Gastroesophageal sphincter (tissue), 3 donors: ENCODE results near the gene ZNF511.

ENCODE experiments used
- POLR2AphosphoS5 ChIP-seq: sonication (generic); formaldehyde crosslinking; IDR thresholded peaks from one replicate; pipeline ENCODE4 v1.6.1; 2017; ENCODE audit warnings: antibody characterized with exemption
- TF ChIP-seq, protein P1 (sequence below), 4 experiments: fragments of 200-600 bp in 2 of 4; fragments of 450-650 bp in 2 of 4; sonication (generic) in 1 of 4; IDR thresholded peaks; one replicate each; pipeline ENCODE4 v1.5.1; 2017 to 2019; ENCODE audit warnings: antibody characterized with exemption in 4 of 4, mild to moderate bottlenecking in 2 of 4, moderate library complexity in 2 of 4

DNA sequence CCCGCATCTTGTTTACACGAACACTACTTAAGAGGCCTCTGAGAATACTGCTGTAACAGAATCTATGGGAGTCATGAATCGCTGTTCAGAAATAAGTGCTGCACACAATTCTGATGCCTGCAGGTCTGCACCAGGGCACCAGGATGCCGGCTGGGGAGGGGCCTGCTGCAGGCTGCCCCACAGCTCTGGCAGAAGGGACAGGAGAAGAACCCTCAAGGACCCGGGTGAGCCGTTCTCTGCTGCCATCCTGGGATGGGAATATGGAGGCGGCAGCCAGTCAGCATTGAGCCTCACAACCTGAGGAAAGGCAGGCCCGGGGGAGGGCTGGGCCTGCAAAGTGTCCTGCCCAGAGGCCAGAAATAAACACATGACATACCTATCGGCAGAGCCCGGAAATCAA, 11.2 kb upstream of the ZNF511 start:
- TF ChIP-seq, protein P1, sequence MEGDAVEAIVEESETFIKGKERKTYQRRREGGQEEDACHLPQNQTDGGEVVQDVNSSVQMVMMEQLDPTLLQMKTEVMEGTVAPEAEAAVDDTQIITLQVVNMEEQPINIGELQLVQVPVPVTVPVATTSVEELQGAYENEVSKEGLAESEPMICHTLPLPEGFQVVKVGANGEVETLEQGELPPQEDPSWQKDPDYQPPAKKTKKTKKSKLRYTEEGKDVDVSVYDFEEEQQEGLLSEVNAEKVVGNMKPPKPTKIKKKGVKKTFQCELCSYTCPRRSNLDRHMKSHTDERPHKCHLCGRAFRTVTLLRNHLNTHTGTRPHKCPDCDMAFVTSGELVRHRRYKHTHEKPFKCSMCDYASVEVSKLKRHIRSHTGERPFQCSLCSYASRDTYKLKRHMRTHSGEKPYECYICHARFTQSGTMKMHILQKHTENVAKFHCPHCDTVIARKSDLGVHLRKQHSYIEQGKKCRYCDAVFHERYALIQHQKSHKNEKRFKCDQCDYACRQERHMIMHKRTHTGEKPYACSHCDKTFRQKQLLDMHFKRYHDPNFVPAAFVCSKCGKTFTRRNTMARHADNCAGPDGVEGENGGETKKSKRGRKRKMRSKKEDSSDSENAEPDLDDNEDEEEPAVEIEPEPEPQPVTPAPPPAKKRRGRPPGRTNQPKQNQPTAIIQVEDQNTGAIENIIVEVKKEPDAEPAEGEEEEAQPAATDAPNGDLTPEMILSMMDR (IDR thresholded peaks at IDR 0.05): no peak
- no peak for TF ChIP-seq POLR2AphosphoS5
